CD4-positive, alpha-beta memory T cell (primary cell): ENCODE data around the gene CNTN1. TPM values are rescaled to one million over a fixed set of nuclear protein-coding genes. Genes with fewer than 3 reads are reported as not detected.

ENCODE experiments used
- CTCF ChIA-PET: fragments of 350-600 bp; sonication (Branson Sonifier 250); formaldehyde crosslinking; loops from one replicate; lab custom pipeline; 2021; ENCODE audit warnings: inconsistent platforms; ENCODE audit not compliant: partially characterized antibody; lab: Charles Lee
- POLR2A ChIA-PET: fragments of 350-600 bp; sonication (Branson Sonifier 250); formaldehyde crosslinking; loops from one replicate; lab custom pipeline; 2021; ENCODE audit not compliant: partially characterized antibody; lab: Charles Lee
- DNase-seq, 5 donors: peaks; one replicate each; pipeline versions ENCODE4 v3.0.0 to v3.0.0-alpha.2; 2020 to 2022; ENCODE audit warnings: mixed read lengths in 1 of 5
- H3K27ac ChIP-seq: one replicate; pipeline ENCODE4 v1.7.0; 2013; ENCODE audit warnings: low read depth, low read length
- H3K27me3 ChIP-seq: 2 replicates; pipeline ENCODE4 v1.7.0; 2013; ENCODE audit warnings: mild to moderate bottlenecking, low read length, moderate library complexity; ENCODE audit not compliant: insufficient read depth
- H3K36me3 ChIP-seq: 2 replicates; pipeline ENCODE4 v1.7.0; 2013; ENCODE audit warnings: mild to moderate bottlenecking, low read length, moderate library complexity; ENCODE audit not compliant: insufficient read depth
- H3K4me1 ChIP-seq: 2 replicates; pipeline ENCODE4 v1.7.0; 2013; ENCODE audit warnings: mild to moderate bottlenecking, low read length, moderate library complexity; ENCODE audit not compliant: insufficient read depth
- H3K4me3 ChIP-seq, 2 donors: one replicate each; pipeline ENCODE4 v1.7.0; 2013; ENCODE audit warnings: low read length in 2 of 2, mild to moderate bottlenecking in 1 of 2
- H3K9me3 ChIP-seq, 2 donors: one replicate each; pipeline ENCODE4 v1.7.0; 2013; ENCODE audit warnings: low read length in 2 of 2, control low read depth in 1 of 2; ENCODE audit not compliant: control insufficient read depth in 1 of 2
- H3K27ac Mint-ChIP-seq, 7 donors: one replicate each; pipeline ENCODE4 v1.8.0; 2020 to 2021; ENCODE audit warnings: mixed read lengths in 7 of 7, mild to moderate bottlenecking in 6 of 7, inconsistent platforms in 3 of 7, moderate library complexity in 3 of 7
- H3K27me3 Mint-ChIP-seq, 2 donors: one replicate each; pipeline ENCODE4 v1.8.0; 2020 to 2021; ENCODE audit warnings: mixed read lengths in 2 of 2
- H3K36me3 Mint-ChIP-seq, 2 donors: one replicate each; pipeline ENCODE4 v1.8.0; 2020 to 2021; ENCODE audit warnings: mixed read lengths in 2 of 2, inconsistent platforms in 1 of 2, mild to moderate bottlenecking in 1 of 2
- H3K4me1 Mint-ChIP-seq, 4 donors: one replicate each; pipeline ENCODE4 v1.8.0; 2020 to 2021; ENCODE audit warnings: mixed read lengths in 4 of 4, mild to moderate bottlenecking in 1 of 4
- H3K4me3 Mint-ChIP-seq, 8 donors: one replicate each; pipeline ENCODE4 v1.8.0; 2020 to 2021; ENCODE audit warnings: mixed read lengths in 8 of 8, mild to moderate bottlenecking in 7 of 8, moderate library complexity in 6 of 8, inconsistent platforms in 3 of 8
- H3K9me3 Mint-ChIP-seq, 8 donors: one replicate each; pipeline ENCODE4 v1.8.0; 2020 to 2021; ENCODE audit warnings: mixed read lengths in 8 of 8, mild to moderate bottlenecking in 5 of 8, inconsistent platforms in 3 of 8, moderate library complexity in 1 of 8
- intact Hi-C: fragments of 100-400 bp; cut with micrococcal nuclease; formaldehyde crosslinking; loops from one replicate; pipeline ENCODE4 v1.15.1; 2023
- polyA plus RNA-seq, 2 donors: library from polyadenylated mRNA; unstranded; fragments of 300-500 nt; fragmentation: Illumina TruSeq; gene quantifications; one replicate each; pipeline ENCODE4 v1.2.3, GENCODE V29; 2021
- total RNA-seq, 2 experiments: library from RNA; stranded (reverse); gene quantifications; one replicate each; pipeline ENCODE4 v1.2.3, GENCODE V29; 2021

Gene CNTN1
- total and polyA plus RNA-seq, 4 experiments from 2014 or later = not detected

- H3K36me3 Mint-ChIP-seq = no peaks in the 10 kb centered on the region
- Histone ChIP-seq H3K9me3 (no peaks in the 10 kb centered on the region), H3K4me3 (no peak overlapping the region), H3K36me3 (no peaks in the 10 kb centered on the region), H3K27ac (no peak overlapping the region), H3K4me1 (no peaks in the 10 kb centered on the region), H3K27me3 (no peaks in the 10 kb centered on the region)
- no peak overlapping the region for H3K27ac Mint-ChIP-seq
- H3K9me3 Mint-ChIP-seq = peaks cover 0 to 5% (median 2%) of the 10 kb centered on the region in 8 donors
- POLR2A ChIA-PET = no interaction called here
- DNase-seq = no peak
- no peaks in the 10 kb centered on the region for H3K4me1 Mint-ChIP-seq
- no peaks in the 10 kb centered on the region for H3K27me3 Mint-ChIP-seq
- no peak overlapping the region for H3K4me3 Mint-ChIP-seq
- CTCF ChIA-PET = no interaction called here
- intact Hi-C loops = no loop called here
Measured at GRCh38 chr12:40980427-40980961, 288.3 kb downstream of the CNTN1 start.

DNA sequence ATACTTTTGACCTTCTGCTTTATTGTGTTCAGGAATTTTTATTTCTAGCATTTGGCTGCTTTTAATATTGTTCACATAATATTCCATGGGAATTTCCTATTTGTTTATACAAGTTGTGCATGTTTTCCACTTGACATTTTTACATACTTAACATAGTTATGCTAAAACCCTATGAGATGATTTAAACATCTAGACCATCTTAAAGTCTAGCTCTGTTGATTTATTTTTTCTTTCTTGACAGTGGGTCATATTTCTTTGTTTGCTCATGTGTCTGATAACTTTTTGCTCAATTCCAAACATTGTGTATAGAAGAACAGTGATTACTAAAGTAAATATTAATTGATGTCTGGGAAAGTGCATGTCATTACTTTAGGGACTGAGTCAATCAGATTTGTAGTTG is 293.8 kb downstream of the CNTN1 start:
- H3K4me1 ChIP-seq = no peaks in the 10 kb centered on the region
- H3K27ac Mint-ChIP-seq = no peak overlapping the region
- DNase-seq = no peak
- H3K27me3 ChIP-seq = no peaks in the 10 kb centered on the region
- no peak overlapping the region for H3K27ac ChIP-seq
- H3K36me3 ChIP-seq = no peaks in the 10 kb centered on the region
- H3K4me1 Mint-ChIP-seq = no peaks in the 10 kb centered on the region
- H3K36me3 Mint-ChIP-seq = no peaks in the 10 kb centered on the region
- no peaks in the 10 kb centered on the region for H3K9me3 ChIP-seq
- ChIA-PET CTCF (no interaction called here), POLR2A (no interaction called here)
- intact Hi-C loops = no loop called here
- peaks cover 0 to 11% (median 2%) of the 10 kb centered on the region in 8 donors for H3K9me3 Mint-ChIP-seq
- H3K4me3 Mint-ChIP-seq = no peak overlapping the region
- H3K27me3 Mint-ChIP-seq = peaks cover 0 to 4% of the 10 kb centered on the region in 2 donors
- H3K4me3 ChIP-seq = no peak overlapping the region

DNA sequence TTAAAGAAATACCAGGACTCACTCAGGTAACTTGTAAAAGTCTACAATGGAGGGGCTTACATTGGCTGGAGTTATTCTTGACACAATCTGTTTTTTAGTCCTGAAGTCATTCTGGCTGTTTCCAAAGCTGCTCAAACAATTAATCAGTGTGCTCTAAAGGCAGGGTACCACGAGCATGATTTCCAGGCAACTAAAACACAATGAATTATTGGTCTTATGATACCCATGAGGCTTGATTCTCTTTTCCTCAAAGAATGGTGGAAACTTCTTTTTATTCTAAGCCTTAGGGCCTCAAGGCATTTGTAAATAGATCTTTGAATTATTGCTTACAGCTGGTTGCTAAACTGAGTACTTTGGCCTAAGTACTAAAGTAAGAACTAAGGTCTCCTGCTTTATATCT is 296.1 kb downstream of the CNTN1 start:
- no peaks in the 10 kb centered on the region for H3K9me3 ChIP-seq
- no peak overlapping the region for H3K4me3 ChIP-seq
- no peaks in the 10 kb centered on the region for H3K4me1 ChIP-seq
- no peaks in the 10 kb centered on the region for H3K36me3 ChIP-seq
- DNase-seq = no peak
- H3K27me3 Mint-ChIP-seq = peaks cover 0 to 4% of the 10 kb centered on the region in 2 donors
- H3K27ac ChIP-seq = no peak overlapping the region
- ChIA-PET POLR2A (no interaction called here), CTCF (no interaction called here)
- H3K9me3 Mint-ChIP-seq = peaks cover 0 to 11% (median 2%) of the 10 kb centered on the region in 8 donors
- H3K36me3 Mint-ChIP-seq = no peaks in the 10 kb centered on the region
- H3K27me3 ChIP-seq = no peaks in the 10 kb centered on the region
- intact Hi-C loops = no loop called here
- H3K4me3 Mint-ChIP-seq = no peak overlapping the region
- H3K4me1 Mint-ChIP-seq = no peaks in the 10 kb centered on the region
- no peak overlapping the region for H3K27ac Mint-ChIP-seq

- POLR2A ChIA-PET = no interaction called here
- no peak for DNase-seq
Measured at GRCh38 chr12:40988824-40989223, 296.6 kb downstream of the CNTN1 start.

DNA sequence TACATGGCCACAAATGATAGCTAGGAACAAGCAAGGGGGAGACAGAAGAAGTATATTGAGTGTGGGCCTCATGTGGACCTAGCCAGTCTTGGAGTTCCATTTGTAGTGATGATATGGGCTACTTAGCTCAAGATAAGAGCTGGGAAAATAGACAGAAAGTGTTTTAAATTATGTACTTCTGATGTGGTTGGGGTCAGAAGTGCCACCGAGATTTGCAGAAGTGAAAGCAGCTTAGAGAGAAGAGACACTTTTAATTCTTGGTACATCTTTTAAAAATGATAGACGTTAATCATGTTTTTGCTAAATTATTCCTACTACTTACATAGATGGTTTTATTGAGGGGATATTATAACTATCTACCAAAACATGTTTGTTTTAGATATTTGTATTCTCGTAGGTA is 297.5 kb downstream of the CNTN1 start:
- Histone ChIP-seq H3K4me1 (no peaks in the 10 kb centered on the region), H3K4me3 (no peak overlapping the region), H3K9me3 (no peaks in the 10 kb centered on the region), H3K27me3 (no peaks in the 10 kb centered on the region), H3K36me3 (no peaks in the 10 kb centered on the region), H3K27ac (no peak overlapping the region)
- DNase-seq = no peak
- Mint-ChIP-seq H3K27me3 (peaks cover 0 to 4% of the 10 kb centered on the region in 2 donors), H3K36me3 (no peaks in the 10 kb centered on the region), H3K9me3 (peaks cover 0 to 11% (median 2%) of the 10 kb centered on the region in 8 donors), H3K4me3 (no peak overlapping the region), H3K4me1 (no peaks in the 10 kb centered on the region), H3K27ac (no peak overlapping the region)
- POLR2A ChIA-PET = no interaction called here
- intact Hi-C loops = no loop called here
- CTCF ChIA-PET = no interaction called here

More at GRCh38 chr12:40988824-40989223, 296.6 kb downstream of the CNTN1 start:
- intact Hi-C loops = no loop called here
- peaks cover 0 to 4% of the 10 kb centered on the region in 2 donors for H3K27me3 Mint-ChIP-seq
- no peak overlapping the region for H3K27ac ChIP-seq
- no peaks in the 10 kb centered on the region for H3K27me3 ChIP-seq
- H3K4me1 ChIP-seq = no peaks in the 10 kb centered on the region
- H3K4me3 Mint-ChIP-seq = no peak overlapping the region
- H3K4me1 Mint-ChIP-seq = no peaks in the 10 kb centered on the region
- peaks cover 0 to 11% (median 2%) of the 10 kb centered on the region in 8 donors for H3K9me3 Mint-ChIP-seq
- no peak overlapping the region for H3K27ac Mint-ChIP-seq
- no peaks in the 10 kb centered on the region for H3K36me3 ChIP-seq
- H3K36me3 Mint-ChIP-seq = no peaks in the 10 kb centered on the region
- no peak overlapping the region for H3K4me3 ChIP-seq
- CTCF ChIA-PET = no interaction called here
- H3K9me3 ChIP-seq = no peaks in the 10 kb centered on the region

- no peaks in the 10 kb centered on the region for H3K4me1 Mint-ChIP-seq
Measured at GRCh38 chr12:40992158-40992557, 299.9 kb downstream of the CNTN1 start.

DNA sequence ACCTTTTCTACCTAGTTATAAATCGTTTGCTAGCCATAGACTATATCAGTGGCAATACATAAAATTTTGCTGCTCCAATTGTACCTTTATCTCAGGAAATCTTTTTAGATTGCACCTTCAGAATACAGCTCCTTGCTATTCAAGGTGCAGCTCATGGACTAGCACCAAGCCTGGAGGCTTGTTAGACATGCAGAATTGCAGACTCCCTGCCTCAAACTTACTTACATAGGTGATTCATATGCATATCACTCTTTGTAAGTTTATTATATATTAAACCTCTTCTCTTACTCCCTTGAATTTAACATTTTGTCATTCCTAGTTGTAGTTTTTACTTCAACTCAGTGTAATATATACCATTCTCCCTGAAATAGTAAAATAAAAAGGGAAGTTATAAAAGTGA is 300.4 kb downstream of the CNTN1 start:
- intact Hi-C loops = no loop called here
- H3K36me3 Mint-ChIP-seq = no peaks in the 10 kb centered on the region
- Histone ChIP-seq H3K36me3 (no peaks in the 10 kb centered on the region), H3K4me1 (no peaks in the 10 kb centered on the region), H3K27me3 (no peaks in the 10 kb centered on the region), H3K27ac (no peak overlapping the region), H3K9me3 (no peaks in the 10 kb centered on the region), H3K4me3 (no peak overlapping the region)
- no peak overlapping the region for H3K27ac Mint-ChIP-seq
- no peak for DNase-seq
- peaks cover 0 to 2% (median 0%) of the 10 kb centered on the region in 8 donors for H3K9me3 Mint-ChIP-seq
- CTCF ChIA-PET = no interaction called here
- H3K4me1 Mint-ChIP-seq = no peaks in the 10 kb centered on the region
- H3K4me3 Mint-ChIP-seq = no peak overlapping the region
- H3K27me3 Mint-ChIP-seq = peaks cover 0 to 4% of the 10 kb centered on the region in 2 donors
- POLR2A ChIA-PET = no interaction called here

More at GRCh38 chr12:40992158-40992557, 299.9 kb downstream of the CNTN1 start:
- Histone ChIP-seq H3K27me3 (no peaks in the 10 kb centered on the region), H3K27ac (no peak overlapping the region), H3K4me1 (no peaks in the 10 kb centered on the region), H3K36me3 (no peaks in the 10 kb centered on the region), H3K9me3 (no peaks in the 10 kb centered on the region), H3K4me3 (no peak overlapping the region)
- peaks cover 0 to 2% (median 0%) of the 10 kb centered on the region in 8 donors for H3K9me3 Mint-ChIP-seq
- ChIA-PET POLR2A (no interaction called here), CTCF (no interaction called here)
- DNase-seq = no peak
- intact Hi-C loops = no loop called here
- H3K27ac Mint-ChIP-seq = no peak overlapping the region
- H3K36me3 Mint-ChIP-seq = no peaks in the 10 kb centered on the region
- no peak overlapping the region for H3K4me3 Mint-ChIP-seq
- H3K27me3 Mint-ChIP-seq = peaks cover 0 to 4% of the 10 kb centered on the region in 2 donors
